CD4-positive, alpha-beta T cell treated with Interleukin-4 for 1 hour (primary cell): ENCODE measurements around the gene PSMD6.

Source experiments
- DNase-seq, 2 donors: peaks; one replicate each; pipeline ENCODE4 v3.0.0-alpha.2; 2020 to 2022

Gene PSMD6

GRCh38 chr3:64008487-64009351 is 14.6 kb downstream of the PSMD6 start:
- DNase-seq = no peak

GRCh38 chr3:64008017-64008416 is 15.3 kb downstream of the PSMD6 start:
- no peak for DNase-seq

- DNase-seq = no peak
Measured at GRCh38 chr3:64003589-64003988, 19.7 kb downstream of the PSMD6 start.

GRCh38 chr3:64002233-64002632 is 21.1 kb downstream of the PSMD6 start:
- DNase-seq = no peak

GRCh38 chr3:64000453-64001055 is 22.7 kb downstream of the PSMD6 start:
- no peak for DNase-seq

GRCh38 chr3:63998852-63999754 is 24.2 kb downstream of the PSMD6 start:
- DNase-seq = no peak

- no peak for DNase-seq
Measured at GRCh38 chr3:63995086-63995485, 28.2 kb downstream of the PSMD6 start.

- peak; percentile 59 to 69 for DNase-seq
Measured at GRCh38 chr3:63993653-63994079, 29.6 kb downstream of the PSMD6 start.

- no peak for DNase-seq
Measured at GRCh38 chr3:63992516-63993209, 30.6 kb downstream of the PSMD6 start.

GRCh38 chr3:63991666-63992065 is 31.6 kb downstream of the PSMD6 start:
- DNase-seq = no peak

GRCh38 chr3:63990733-63991132 is 32.6 kb downstream of the PSMD6 start:
- no peak for DNase-seq

- no peak for DNase-seq
Measured at GRCh38 chr3:63990204-63990603, 33.1 kb downstream of the PSMD6 start.

- no peak for DNase-seq
Measured at GRCh38 chr3:63988943-63989342, 34.4 kb downstream of the PSMD6 start.

- DNase-seq = no peak
Measured at GRCh38 chr3:63986831-63987230, 36.5 kb downstream of the PSMD6 start.

- DNase-seq = no peak
Measured at GRCh38 chr3:63986146-63986545, 37.1 kb downstream of the PSMD6 start.

- no peak for DNase-seq
Measured at GRCh38 chr3:63984391-63984790, 38.9 kb downstream of the PSMD6 start.

- no peak for DNase-seq
Measured at GRCh38 chr3:63981980-63982379, 41.3 kb downstream of the PSMD6 start.

- peak in 1 of 2 donors; percentile 39 for DNase-seq
Measured at GRCh38 chr3:63980830-63981498, 42.3 kb downstream of the PSMD6 start.

GRCh38 chr3:63980019-63980418 is 43.3 kb downstream of the PSMD6 start:
- no peak for DNase-seq

- peak; percentile 44 to 73 for DNase-seq
Measured at GRCh38 chr3:63979093-63979885, 44.0 kb downstream of the PSMD6 start.

GRCh38 chr3:63977893-63978292 is 45.4 kb downstream of the PSMD6 start:
- no peak for DNase-seq
